ENCODE data around the gene DCAF7. TPM values are rescaled to one million over a fixed set of nuclear protein-coding genes. Genes with fewer than 3 reads are reported as not detected.
A peak's percentile ranks its signal among the peaks of the same experiment; 100 is the strongest.

Gene DCAF7
- total RNA-seq, 6 donors from 2014 or later, result 26.0 to 86.3 (median 42.3) TPM

DNA sequence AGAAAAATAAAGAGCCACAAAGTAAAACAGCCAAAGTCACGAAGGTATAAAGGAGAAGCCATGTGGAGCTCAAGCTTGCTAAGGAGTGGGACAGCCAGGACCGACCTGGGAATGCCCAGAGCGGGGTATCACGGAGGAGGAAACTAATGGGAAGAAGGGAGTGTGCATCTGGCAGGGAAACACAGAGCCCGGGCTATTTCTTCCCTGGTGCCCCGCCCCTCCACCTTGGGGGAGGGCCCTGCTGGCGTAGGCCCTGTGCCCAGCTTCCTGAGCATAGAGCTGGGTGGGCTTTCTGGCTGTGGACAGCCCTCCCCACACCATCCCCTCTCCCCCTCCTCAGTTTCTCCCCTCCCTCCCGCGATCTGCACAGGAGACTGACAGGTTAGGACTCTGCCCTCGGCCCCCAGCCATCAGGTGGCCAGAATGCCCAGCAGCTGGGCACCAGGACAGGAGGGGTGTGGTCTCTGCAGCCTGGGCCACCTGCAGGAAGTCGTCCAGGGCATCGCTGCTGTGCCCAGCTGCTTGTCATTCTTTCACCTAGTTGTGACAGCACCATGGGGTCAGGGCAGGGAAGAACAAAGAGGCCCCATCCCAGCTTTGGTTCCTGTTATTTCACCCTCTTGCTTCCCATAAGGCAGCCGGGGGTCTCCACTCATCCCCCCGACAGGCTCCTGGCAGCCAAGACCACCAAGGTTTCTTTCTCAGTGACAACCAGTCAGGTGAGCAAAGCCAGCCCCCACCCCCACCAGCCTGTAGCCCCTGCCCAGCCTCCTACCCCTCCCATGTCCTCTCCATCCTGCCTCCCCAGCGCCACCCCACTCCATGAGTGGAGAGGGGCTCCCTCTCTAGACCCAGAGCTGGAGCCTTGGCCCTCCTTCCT is 7.1 kb upstream of the DCAF7 start:
- 65 to 77% methylated on average over 11 to 15 of the region's 15 CpGs for WGBS, 2 donors
- ATAC-seq (ENCODE audit: low FRiP score in 2 of 2) (no peak), DNase-seq (no peak)
- Histone ChIP-seq H3K9me3 (no peaks in the 10 kb centered on the region), H3K36me3 (no peaks in the 10 kb centered on the region), H3K27me3 (peaks cover 0 to 12% (median 1%) of the 10 kb centered on the region in 4 donors), H3K4me1 (peaks cover 0 to 6% (median 3%) of the 10 kb centered on the region in 4 donors), H3K27ac (no peak overlapping the region), H3K4me3 (no peak overlapping the region)
- TF ChIP-seq CTCF (IDR thresholded peaks at IDR 0.05) (no peak), POLR2AphosphoS5 (IDR thresholded peaks at IDR 0.05) (no peak), POLR2A (IDR thresholded peaks at IDR 0.05) (no peak), EP300 (IDR thresholded peaks at IDR 0.05) (no peak)

DNA sequence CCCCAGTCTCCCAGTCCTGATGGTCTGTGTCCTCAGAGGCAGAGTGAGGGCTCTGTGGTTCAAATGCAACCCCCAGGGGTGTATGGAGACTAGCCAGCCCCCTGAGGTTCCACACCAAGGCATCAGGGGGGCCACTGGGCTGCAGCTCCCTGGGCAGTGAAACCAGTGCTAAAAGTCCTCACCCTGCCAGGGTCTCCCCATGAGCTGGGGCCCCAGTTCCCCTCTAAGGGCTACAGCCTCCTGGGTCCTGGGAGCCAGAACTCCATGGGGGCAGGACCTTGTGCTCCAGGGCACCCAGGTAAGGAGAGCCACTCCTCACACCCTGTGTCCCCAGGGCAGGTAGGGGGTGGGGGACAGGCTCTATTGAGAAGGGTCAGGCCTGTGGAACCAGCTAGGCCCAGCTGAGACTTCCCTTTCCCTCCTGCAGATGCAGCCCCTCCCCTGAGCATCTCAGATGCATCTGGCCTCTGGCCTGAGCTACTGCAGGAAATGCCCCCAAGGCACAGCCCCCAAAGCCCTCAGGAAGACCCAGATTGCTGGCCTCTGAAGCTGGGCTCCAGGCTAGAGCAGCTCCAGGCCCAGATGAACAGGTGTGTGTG is 6.4 kb upstream of the DCAF7 start:
- Histone ChIP-seq H3K27ac (no peak overlapping the region), H3K4me3 (no peak overlapping the region), H3K4me1 (no peaks in the 10 kb centered on the region), H3K27me3 (peaks cover 0 to 4% (median 0%) of the 10 kb centered on the region in 4 donors), H3K9me3 (no peaks in the 10 kb centered on the region), H3K36me3 (no peaks in the 10 kb centered on the region)
- TF ChIP-seq CTCF (IDR thresholded peaks at IDR 0.05) (no peak), EP300 (IDR thresholded peaks at IDR 0.05) (no peak), POLR2A (IDR thresholded peaks at IDR 0.05) (no peak), POLR2AphosphoS5 (IDR thresholded peaks at IDR 0.05) (no peak)
- ATAC-seq (ENCODE audit: low FRiP score in 2 of 2), result no peak
- no peak for DNase-seq

GRCh38 chr17:63544467-63545301 is 5.6 kb upstream of the DCAF7 start:
- no peak overlapping the region for H3K4me3 ChIP-seq
- H3K4me1 ChIP-seq, result peaks cover 6 to 8% (median 6%) of the 10 kb centered on the region in 4 donors
- ATAC-seq (ENCODE audit: low FRiP score in 2 of 2) (no peak), DNase-seq (peak; percentile 13 to 50)
- TF ChIP-seq EP300 (IDR thresholded peaks at IDR 0.05), result no peak
- no peak for TF ChIP-seq POLR2A (IDR thresholded peaks at IDR 0.05)
- no peak for TF ChIP-seq CTCF (IDR thresholded peaks at IDR 0.05)
- no peak for TF ChIP-seq POLR2AphosphoS5 (IDR thresholded peaks at IDR 0.05)
- no peaks in the 10 kb centered on the region for H3K9me3 ChIP-seq
- H3K27me3 ChIP-seq, result no peaks in the 10 kb centered on the region
- H3K36me3 ChIP-seq, result no peaks in the 10 kb centered on the region
- H3K27ac ChIP-seq, result no peak overlapping the region
- WGBS, 2 donors, result 86 to 93% methylated on average over 7 to 13 of the region's 13 CpGs

DNA sequence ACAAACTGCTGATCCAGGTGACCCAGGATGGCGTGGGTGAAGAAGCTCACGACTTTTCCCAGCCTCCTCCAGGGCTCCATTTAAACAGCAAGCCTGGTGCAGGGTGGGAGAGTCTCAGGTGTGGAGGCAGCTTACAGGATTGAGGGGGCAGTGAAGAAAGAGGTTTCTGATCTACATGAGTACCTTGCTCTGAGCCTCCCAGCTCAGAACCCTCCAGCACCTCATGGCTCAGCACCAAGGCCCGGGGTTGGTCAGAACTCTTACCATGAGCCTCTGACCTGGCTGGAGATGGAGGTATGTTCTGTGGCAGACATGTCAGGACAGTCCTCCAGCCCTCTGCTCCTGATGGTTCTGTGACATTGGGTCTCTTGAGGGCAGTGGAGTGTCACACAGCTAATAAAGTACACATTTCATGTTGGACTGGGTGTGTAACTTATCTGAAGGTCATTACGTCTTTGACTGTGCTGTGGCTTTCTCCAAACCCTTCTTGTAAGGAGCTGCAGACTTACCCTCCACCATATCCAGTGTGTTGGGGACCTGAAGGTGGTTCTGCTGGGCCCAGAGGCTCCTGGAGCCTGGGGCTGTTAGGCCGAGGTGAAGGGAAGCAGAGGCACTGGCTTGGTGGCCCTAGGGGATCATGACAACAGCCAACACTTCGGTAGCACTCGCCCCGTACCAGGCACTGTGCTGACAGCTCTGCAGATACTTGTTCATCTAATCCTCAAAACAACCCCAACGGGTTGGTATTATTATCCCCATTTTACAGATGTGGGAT is 3.8 kb upstream of the DCAF7 start:
- no peaks in the 10 kb centered on the region for H3K27me3 ChIP-seq
- TF ChIP-seq POLR2AphosphoS5 (IDR thresholded peaks at IDR 0.05) (no peak), EP300 (IDR thresholded peaks at IDR 0.05) (no peak), CTCF (IDR thresholded peaks at IDR 0.05) (no peak), POLR2A (IDR thresholded peaks at IDR 0.05) (no peak)
- DNase-seq (peak in 1 of 2 donors; percentile 8), ATAC-seq (ENCODE audit: low FRiP score in 2 of 2) (no peak)
- H3K36me3 ChIP-seq, result no peaks in the 10 kb centered on the region
- H3K9me3 ChIP-seq, result no peaks in the 10 kb centered on the region
- no peak overlapping the region for H3K4me3 ChIP-seq
- peaks cover 6 to 15% (median 10%) of the 10 kb centered on the region in 4 donors for H3K4me1 ChIP-seq
- H3K27ac ChIP-seq, result no peak overlapping the region
- 91 to 92% methylated on average over 5 to 9 of the region's 9 CpGs for WGBS, 2 donors
